ENCODE measurements around the gene ALOXE3. TPM values are rescaled to one million over a fixed set of nuclear protein-coding genes. Genes with fewer than 3 reads are reported as not detected.

Gene ALOXE3
- total and polyA plus RNA-seq, 2 donors from 2014 or later: not detected

- Histone ChIP-seq H3K9me3 (ENCODE audit: control insufficient read depth in 2 of 3, insufficient read depth in 1 of 3, low read length in 3 of 3) (no peaks in the 10 kb centered on the region), H3K9ac (ENCODE audit: low read length in 3 of 3) (peak overlapping the region; percentile 38 to 73 (median 45)), H3K4me3 (ENCODE audit: low read length in 3 of 3) (peak overlapping the region; percentile 8 to 74 (median 44)), H3K36me3 (ENCODE audit: control insufficient read depth in 2 of 3, insufficient read depth in 3 of 3, low read length in 3 of 3) (peaks cover 0 to 28% (median 26%) of the 10 kb centered on the region in 3 donors), H3K27ac (ENCODE audit: low read depth in 2 of 2, low read length in 2 of 2) (peak overlapping the region; percentile 63 to 91), H3K4me1 (ENCODE audit: control insufficient read depth in 2 of 3, insufficient read depth in 2 of 3, low read depth in 1 of 3, low read length in 3 of 3) (peaks cover 0 to 11% (median 5%) of the 10 kb centered on the region in 3 donors), H3K27me3 (ENCODE audit: control insufficient read depth, insufficient read depth, low read length) (no peaks in the 10 kb centered on the region)
- peak in 3 of 5 donors; percentile 5 to 59 (median 14) for DNase-seq
- no peak for FAIRE-seq
- intact Hi-C loops (cut with DNase I): no loop called here
- TF ChIP-seq CTCF (IDR thresholded peaks at IDR 0.05; ENCODE audit: borderline replicate concordance, extremely low read depth, insufficient read depth): no peak
These were observed 19.5 kb upstream of the ALOXE3 start for GRCh38 chr17:8137645-8138373.

GRCh38 chr17:8133941-8134340 is 15.6 kb upstream of the ALOXE3 start:
- H3K9ac ChIP-seq (ENCODE audit: low read length in 3 of 3): no peak overlapping the region
- FAIRE-seq: no peak

GRCh38 chr17:8133399-8133798 is 15.1 kb upstream of the ALOXE3 start:
- no peak for FAIRE-seq
- TF ChIP-seq CTCF (IDR thresholded peaks at IDR 0.05; ENCODE audit: borderline replicate concordance, extremely low read depth, insufficient read depth): no peak

More at GRCh38 chr17:8133941-8134340, 15.6 kb upstream of the ALOXE3 start:
- Histone ChIP-seq H3K9me3 (ENCODE audit: control insufficient read depth in 2 of 3, insufficient read depth in 1 of 3, low read length in 3 of 3) (no peaks in the 10 kb centered on the region), H3K4me1 (ENCODE audit: control insufficient read depth in 2 of 3, insufficient read depth in 2 of 3, low read depth in 1 of 3, low read length in 3 of 3) (peaks cover 0 to 5% (median 4%) of the 10 kb centered on the region in 3 donors), H3K36me3 (ENCODE audit: control insufficient read depth in 2 of 3, insufficient read depth in 3 of 3, low read length in 3 of 3) (no peaks in the 10 kb centered on the region), H3K27ac (ENCODE audit: low read depth in 2 of 2, low read length in 2 of 2) (no peak overlapping the region), H3K4me3 (ENCODE audit: low read length in 3 of 3) (no peak overlapping the region), H3K27me3 (ENCODE audit: control insufficient read depth, insufficient read depth, low read length) (no peaks in the 10 kb centered on the region)
- intact Hi-C loops (cut with DNase I): no loop called here
- no peak for DNase-seq
- no peak for TF ChIP-seq CTCF (IDR thresholded peaks at IDR 0.05; ENCODE audit: borderline replicate concordance, extremely low read depth, insufficient read depth)

More at GRCh38 chr17:8133399-8133798, 15.1 kb upstream of the ALOXE3 start:
- DNase-seq: peak in 1 of 5 donors; percentile 35
- H3K9me3 ChIP-seq (ENCODE audit: control insufficient read depth in 2 of 3, insufficient read depth in 1 of 3, low read length in 3 of 3): no peaks in the 10 kb centered on the region
- H3K4me1 ChIP-seq (ENCODE audit: control insufficient read depth in 2 of 3, insufficient read depth in 2 of 3, low read depth in 1 of 3, low read length in 3 of 3): peaks cover 0 to 5% (median 4%) of the 10 kb centered on the region in 3 donors
- H3K9ac ChIP-seq (ENCODE audit: low read length in 3 of 3): no peak overlapping the region
- no peak overlapping the region for H3K4me3 ChIP-seq (ENCODE audit: low read length in 3 of 3)
- intact Hi-C loops (cut with DNase I): no loop called here
- H3K27ac ChIP-seq (ENCODE audit: low read depth in 2 of 2, low read length in 2 of 2): no peak overlapping the region
- no peaks in the 10 kb centered on the region for H3K36me3 ChIP-seq (ENCODE audit: control insufficient read depth in 2 of 3, insufficient read depth in 3 of 3, low read length in 3 of 3)
- no peaks in the 10 kb centered on the region for H3K27me3 ChIP-seq (ENCODE audit: control insufficient read depth, insufficient read depth, low read length)
